Embryonic facial prominence (tissue), 1 donor: Measurements from ENCODE around the gene SNX5.

Source experiments
- DNase-seq: peaks from one replicate; pipeline ENCODE4 v3.0.0-alpha.2; 2016; ENCODE audit errors: extremely low spot score

Gene SNX5

GRCh38 chr20:17992847-17993513 is 24.4 kb upstream of the SNX5 start:
- DNase-seq, result no peak

GRCh38 chr20:17992224-17992637 is 23.6 kb upstream of the SNX5 start:
- DNase-seq, result no peak

GRCh38 chr20:17990278-17990972 is 21.8 kb upstream of the SNX5 start:
- no peak for DNase-seq

- no peak for DNase-seq
Measured at GRCh38 chr20:17987988-17988387, 19.4 kb upstream of the SNX5 start.

- DNase-seq, result no peak
Measured at GRCh38 chr20:17985388-17986018, 16.9 kb upstream of the SNX5 start.

GRCh38 chr20:17976305-17976704 is 7.7 kb upstream of the SNX5 start:
- no peak for DNase-seq

GRCh38 chr20:17972121-17972520 is 3.5 kb upstream of the SNX5 start:
- no peak for DNase-seq

- DNase-seq, result no peak
Measured at GRCh38 chr20:17971300-17972013, 2.9 kb upstream of the SNX5 start.

GRCh38 chr20:17969884-17970409 is 1.4 kb upstream of the SNX5 start:
- DNase-seq, result no peak

GRCh38 chr20:17969278-17969883 is 787 bp upstream of the SNX5 start:
- DNase-seq, result no peak

- DNase-seq, result no peak
Measured at GRCh38 chr20:17967521-17968365, 851 bp downstream of the SNX5 start.

- no peak for DNase-seq
Measured at GRCh38 chr20:17966432-17967310, 1.9 kb downstream of the SNX5 start.

GRCh38 chr20:17965042-17965697 is 3.4 kb downstream of the SNX5 start:
- DNase-seq, result no peak

- no peak for DNase-seq
Measured at GRCh38 chr20:17964632-17965031, 4.0 kb downstream of the SNX5 start.

- no peak for DNase-seq
Measured at GRCh38 chr20:17964073-17964472, 4.5 kb downstream of the SNX5 start.

GRCh38 chr20:17963114-17963897 is 5.3 kb downstream of the SNX5 start:
- DNase-seq, result no peak

GRCh38 chr20:17961587-17961940 is 7.0 kb downstream of the SNX5 start:
- DNase-seq, result no peak

GRCh38 chr20:17960927-17961586 is 7.5 kb downstream of the SNX5 start:
- DNase-seq, result no peak
